SK-N-MC (cell line): ENCODE measurements around the gene GREB1.

Experiments used
- DNase-seq: peaks from one replicate; pipeline ENCODE4 v3.0.0-alpha.2; 2011; ENCODE audit warnings: low read depth, low spot score
- H3K27ac ChIP-seq: fragments of 200-600 bp; sonication (generic); 2 replicates; pipeline ENCODE4 v1.5.1; 2016; ENCODE audit warnings: mixed run types
- H3K36me3 ChIP-seq: fragments of 200-600 bp; sonication (generic); 2 replicates; pipeline ENCODE4 v1.6.1; 2017; ENCODE audit warnings: antibody characterized with exemption, low read length, mixed read lengths; ENCODE audit not compliant: insufficient read depth
- H3K4me3 ChIP-seq: fragments of 200-600 bp; sonication (generic); 2 replicates; pipeline ENCODE4 v1.5.1; 2016
- H3K9ac ChIP-seq: fragments of 200-600 bp; sonication (generic); 2 replicates; pipeline ENCODE4 v1.8.0; 2017; ENCODE audit warnings: mixed run types, mixed read lengths; ENCODE audit not compliant: insufficient read length
- H3K9me3 ChIP-seq: fragments of 200-600 bp; sonication (generic); 2 replicates; pipeline ENCODE4 v1.6.1; 2017; ENCODE audit warnings: low read depth, mild to moderate bottlenecking, antibody characterized with exemption, low read length, moderate library complexity, mixed read lengths
- EZH2 ChIP-seq: fragments of 200-600 bp; sonication (generic); IDR thresholded peaks from one replicate; pipeline ENCODE4 v1.6.1; 2017; ENCODE audit warnings: antibody characterized with exemption
- FOXP2 ChIP-seq: optimal IDR thresholded peaks from 2 replicates; pipeline ENCODE3; 2011; ENCODE audit warnings: mild to moderate bottlenecking, moderate library complexity; ENCODE audit not compliant: insufficient read depth; ENCODE audit errors: extremely low read length, control extremely low read depth
- POLR2AphosphoS5 ChIP-seq: IDR thresholded peaks from 2 replicates; pipeline ENCODE4 v1.6.1; 2012; ENCODE audit warnings: mild to moderate bottlenecking, low read depth, low read length, borderline replicate concordance

Gene GREB1

GRCh38 chr2:11505652-11506610 lies 27.9 kb upstream of the GREB1 start:
- no peaks in the 10 kb centered on the region for H3K9me3 ChIP-seq
- no peak overlapping the region for H3K27ac ChIP-seq
- H3K9ac ChIP-seq = no peak overlapping the region
- H3K4me3 ChIP-seq = no peak overlapping the region
- H3K36me3 ChIP-seq = no peaks in the 10 kb centered on the region
- DNase-seq = no peak
- TF ChIP-seq FOXP2 (no peak), POLR2AphosphoS5 (no peak), EZH2 (no peak)

- no peak overlapping the region for H3K27ac ChIP-seq
- no peak overlapping the region for H3K4me3 ChIP-seq
- no peak for DNase-seq
- no peak for TF ChIP-seq POLR2AphosphoS5
- TF ChIP-seq EZH2 = no peak
- TF ChIP-seq FOXP2 = no peak
- no peak overlapping the region for H3K9ac ChIP-seq
- no peaks in the 10 kb centered on the region for H3K36me3 ChIP-seq
- H3K9me3 ChIP-seq = no peaks in the 10 kb centered on the region
Observed at GRCh38 chr2:11506611-11506969, 27.3 kb upstream of the GREB1 start.

- DNase-seq = no peak
- no peak for TF ChIP-seq POLR2AphosphoS5
- no peak for TF ChIP-seq EZH2
- TF ChIP-seq FOXP2 = no peak
- no peaks in the 10 kb centered on the region for H3K9me3 ChIP-seq
- no peak overlapping the region for H3K27ac ChIP-seq
- no peak overlapping the region for H3K4me3 ChIP-seq
- H3K9ac ChIP-seq = no peak overlapping the region
- no peaks in the 10 kb centered on the region for H3K36me3 ChIP-seq
Observed at GRCh38 chr2:11507517-11507916, 26.3 kb upstream of the GREB1 start.

GRCh38 chr2:11508279-11508678 lies 25.6 kb upstream of the GREB1 start:
- H3K36me3 ChIP-seq = no peaks in the 10 kb centered on the region
- H3K27ac ChIP-seq = no peak overlapping the region
- no peaks in the 10 kb centered on the region for H3K9me3 ChIP-seq
- no peak for TF ChIP-seq EZH2
- TF ChIP-seq POLR2AphosphoS5 = no peak
- no peak overlapping the region for H3K9ac ChIP-seq
- no peak overlapping the region for H3K4me3 ChIP-seq
- no peak for DNase-seq

- Histone ChIP-seq H3K27ac (no peak overlapping the region), H3K4me3 (no peak overlapping the region), H3K9ac (no peak overlapping the region), H3K9me3 (no peaks in the 10 kb centered on the region), H3K36me3 (no peaks in the 10 kb centered on the region)
- TF ChIP-seq POLR2AphosphoS5 (no peak), FOXP2 (no peak), EZH2 (no peak)
- no peak for DNase-seq
Observed at GRCh38 chr2:11509657-11510360, 24.0 kb upstream of the GREB1 start.

GRCh38 chr2:11512431-11512830 lies 21.4 kb upstream of the GREB1 start:
- TF ChIP-seq POLR2AphosphoS5 (no peak), EZH2 (no peak), FOXP2 (no peak)
- H3K36me3 ChIP-seq = no peaks in the 10 kb centered on the region
- H3K9ac ChIP-seq = no peak overlapping the region
- H3K4me3 ChIP-seq = no peak overlapping the region
- no peak for DNase-seq
- no peaks in the 10 kb centered on the region for H3K9me3 ChIP-seq
- H3K27ac ChIP-seq = no peak overlapping the region

DNA sequence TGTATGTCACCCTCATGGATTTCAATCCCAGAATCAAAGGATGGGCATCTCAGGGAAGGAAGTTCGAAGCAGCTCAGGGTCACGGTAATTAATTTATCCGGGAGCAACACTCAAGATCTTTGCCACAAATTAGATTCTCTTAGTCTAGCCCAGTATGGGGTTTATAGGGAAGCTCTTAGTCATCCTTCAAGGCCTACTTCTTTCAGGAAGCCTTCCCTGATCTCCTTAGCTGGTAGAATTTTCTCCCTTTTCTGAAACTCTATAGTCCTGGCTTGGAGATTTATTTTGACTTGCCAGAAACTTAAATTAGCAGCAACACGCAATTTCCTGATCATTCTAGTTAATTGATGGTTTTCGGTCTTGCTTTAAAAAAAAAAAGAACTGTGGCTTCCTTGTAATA lies 20.5 kb upstream of the GREB1 start:
- TF ChIP-seq EZH2 (no peak), POLR2AphosphoS5 (no peak), FOXP2 (no peak)
- Histone ChIP-seq H3K27ac (no peak overlapping the region), H3K36me3 (no peaks in the 10 kb centered on the region), H3K4me3 (no peak overlapping the region), H3K9me3 (no peaks in the 10 kb centered on the region), H3K9ac (no peak overlapping the region)
- no peak for DNase-seq

GRCh38 chr2:11514081-11514730 lies 19.6 kb upstream of the GREB1 start:
- H3K4me3 ChIP-seq = no peak overlapping the region
- H3K9ac ChIP-seq = no peak overlapping the region
- no peak for DNase-seq
- TF ChIP-seq POLR2AphosphoS5 (no peak), EZH2 (no peak), FOXP2 (no peak)
- H3K27ac ChIP-seq = no peak overlapping the region
- H3K9me3 ChIP-seq = no peaks in the 10 kb centered on the region
- H3K36me3 ChIP-seq = no peaks in the 10 kb centered on the region
